GM23338 (cell line): ENCODE results near the gene PTGR3. TPM values are rescaled to one million over a fixed set of nuclear protein-coding genes. Genes with fewer than 3 reads are reported as not detected.

ENCODE experiments used
- ATAC-seq: fragments of 200-7000 bp; cut with Tn5 transposase; 3 replicates; pipeline ENCODE4 v1.9.1; 2020
- DNase-seq: peaks from one replicate; pipeline ENCODE4 v3.0.0-alpha.2; 2015; ENCODE audit warnings: low spot score
- H2AFZ ChIP-seq: fragments of 200-600 bp; sonication (generic); 2 replicates; pipeline ENCODE4 v1.8.0; 2016; ENCODE audit warnings: antibody characterized with exemption, mild to moderate bottlenecking, moderate library complexity
- H3F3A ChIP-seq: fragments of 200-600 bp; sonication (generic); replicated peaks from 2 replicates; pipeline ENCODE4 v1.8.0; 2017; ENCODE audit warnings: antibody characterized with exemption, mixed run types, low read depth
- H3K27ac ChIP-seq: fragments of 200-600 bp; sonication (generic); 2 replicates; pipeline ENCODE4 v1.6.1; 2016; ENCODE audit warnings: low read depth
- H3K27me3 ChIP-seq: fragments of 200-600 bp; sonication (generic); 2 replicates; pipeline ENCODE4 v1.8.0; 2016; ENCODE audit warnings: mild to moderate bottlenecking, mixed run types, moderate library complexity; ENCODE audit not compliant: insufficient read depth
- H3K36me3 ChIP-seq: fragments of 200-600 bp; sonication (generic); 2 replicates; pipeline ENCODE4 v1.8.0; 2016; ENCODE audit warnings: mild to moderate bottlenecking; ENCODE audit not compliant: insufficient read depth
- H3K4me1 ChIP-seq: fragments of 200-600 bp; sonication (generic); 2 replicates; pipeline ENCODE4 v1.8.0; 2016; ENCODE audit warnings: mild to moderate bottlenecking, moderate library complexity; ENCODE audit not compliant: insufficient read depth
- H3K4me2 ChIP-seq: fragments of 200-600 bp; sonication (generic); 2 replicates; pipeline ENCODE4 v1.7.1; 2017; ENCODE audit warnings: mixed run types
- H3K4me3 ChIP-seq: fragments of 200-600 bp; sonication (generic); 2 replicates; pipeline ENCODE4 v1.6.1; 2016; ENCODE audit warnings: mixed run types
- H3K79me2 ChIP-seq: fragments of 200-600 bp; sonication (generic); replicated peaks from 2 replicates; pipeline ENCODE4 v1.8.0; 2017; ENCODE audit warnings: mild to moderate bottlenecking; ENCODE audit not compliant: insufficient read depth
- H3K9me2 ChIP-seq: fragments of 200-600 bp; sonication (generic); 2 replicates; pipeline ENCODE4 v1.8.0; 2017; ENCODE audit not compliant: insufficient read depth
- H4K20me1 ChIP-seq: fragments of 200-600 bp; sonication (generic); replicated peaks from 2 replicates; pipeline ENCODE4 v1.8.0; 2017; ENCODE audit warnings: mild to moderate bottlenecking; ENCODE audit not compliant: insufficient read depth
- H3K27ac Mint-ChIP-seq: 2 replicates; pipeline ENCODE4 v1.8.0; 2020; ENCODE audit warnings: inconsistent platforms, mild to moderate bottlenecking, moderate library complexity, mixed read lengths
- H3K27me3 Mint-ChIP-seq: 3 replicates; pipeline ENCODE4 v1.8.0; 2022; ENCODE audit warnings: low read depth, mild to moderate bottlenecking, moderate library complexity, mixed read lengths, inconsistent platforms; ENCODE audit not compliant: insufficient read depth, poor library complexity
- H3K36me3 Mint-ChIP-seq: 3 replicates; pipeline ENCODE4 v1.8.0; 2021; ENCODE audit warnings: low read depth, mild to moderate bottlenecking, inconsistent platforms, moderate library complexity, mixed read lengths
- H3K4me1 Mint-ChIP-seq: 3 replicates; pipeline ENCODE4 v1.8.0; 2020; ENCODE audit warnings: mild to moderate bottlenecking, inconsistent platforms, mixed read lengths
- H3K4me3 Mint-ChIP-seq: 3 replicates; pipeline ENCODE4 v1.8.0; 2021; ENCODE audit warnings: moderate library complexity, mild to moderate bottlenecking, inconsistent platforms, mixed read lengths
- H3K9me3 Mint-ChIP-seq: 3 replicates; pipeline ENCODE4 v1.8.0; 2020; ENCODE audit warnings: moderate library complexity, mild to moderate bottlenecking, inconsistent platforms, mixed read lengths
- CREB1 ChIP-seq: fragments of 250-450 bp; sonication (Bioruptor Pico); IDR thresholded peaks from 2 replicates; pipeline ENCODE4 v1.5.0; 2020; ENCODE audit warnings: low read depth, mild to moderate bottlenecking, moderate library complexity
- CTCF ChIP-seq, 2 experiments: fragments of 200-600 bp in 1 of 2; sonication (generic) in 1 of 2; conservative IDR thresholded peaks; 2 replicates each; pipeline versions ENCODE4 v1.5.1 to v1.6.1; 2016 to 2017; ENCODE audit warnings: antibody characterized with exemption in 2 of 2, low read depth in 2 of 2, mild to moderate bottlenecking in 2 of 2, moderate library complexity in 1 of 2
- EZH2phosphoT487 ChIP-seq: fragments of 200-600 bp; sonication (generic); IDR thresholded peaks from one replicate; pipeline ENCODE4 v1.8.1; 2018; ENCODE audit warnings: antibody characterized with exemption; ENCODE audit not compliant: unreplicated experiment
- JUNB ChIP-seq: IDR thresholded peaks from one replicate; pipeline ENCODE4 v1.6.1; 2016; ENCODE audit warnings: antibody characterized with exemption; ENCODE audit not compliant: unreplicated experiment
- NANOG ChIP-seq: IDR thresholded peaks from 2 replicates; pipeline ENCODE4 v1.6.1; 2016; ENCODE audit warnings: antibody characterized with exemption, borderline replicate concordance
- POLR2AphosphoS5 ChIP-seq: IDR thresholded peaks from 2 replicates; pipeline ENCODE4 v1.6.1; 2016; ENCODE audit warnings: antibody characterized with exemption, low read depth
- ZNF462 ChIP-seq: fragments of 250-450 bp; sonication (Bioruptor Pico); IDR thresholded peaks from 2 replicates; pipeline ENCODE4 v1.5.0; 2020; ENCODE audit warnings: mild to moderate bottlenecking, moderate library complexity
- polyA plus RNA-seq: library from polyadenylated mRNA; unstranded; fragments of >200 nt; fragmentation: Nextera tagmentation; extraction: Ambion mirVana; gene quantifications from 2 replicates; pipeline ENCODE4 v1.2.1, GENCODE V29; 2016
- total RNA-seq: library from RNA; depleted of rRNA; stranded (reverse); fragments of >200 nt; shearing (Covaris generic); gene quantifications from 2 replicates; pipeline ENCODE4 v1.2.3, GENCODE V29; 2014

The PTGR3 gene
- total and polyA plus RNA-seq, 2 experiments from 2014 or later = 0.84 to 1.5 TPM

GRCh38 chr18:75159646-75160356 is 49.1 kb downstream of the PTGR3 start:
- Histone ChIP-seq H3F3A (no peaks in the 10 kb centered on the region), H2AFZ (peak overlapping the region; percentile 32; the same call in 1 of the 2 replicates), H4K20me1 (no peaks in the 10 kb centered on the region), H3K4me3 (no peak overlapping the region), H3K9me2 (no peaks in the 10 kb centered on the region), H3K79me2 (no peaks in the 10 kb centered on the region), H3K36me3 (no peaks in the 10 kb centered on the region), H3K27me3 (no peaks in the 10 kb centered on the region), H3K4me2 (no peak overlapping the region), H3K4me1 (no peaks in the 10 kb centered on the region), H3K27ac (no peak overlapping the region)
- Mint-ChIP-seq H3K27ac (no peak overlapping the region), H3K4me3 (no peak overlapping the region), H3K27me3 (peaks cover 3% of the 10 kb centered on the region), H3K9me3 (peaks cover 7% of the 10 kb centered on the region), H3K4me1 (peaks cover 11% of the 10 kb centered on the region), H3K36me3 (peaks cover 3% of the 10 kb centered on the region; the same call in 2 of the 3 replicates)
- DNase-seq (no peak), ATAC-seq (no peak)
- TF ChIP-seq JUNB = no peak
- TF ChIP-seq CREB1 (CRISPR knock-in tag) = no peak
- no peak for TF ChIP-seq EZH2phosphoT487
- TF ChIP-seq NANOG = no peak
- TF ChIP-seq CTCF (conservative IDR thresholded peaks at IDR 0.05; ENCODE audit: low read depth in 2 of 2) = no peak
- no peak for TF ChIP-seq POLR2AphosphoS5
- no peak for TF ChIP-seq ZNF462 (CRISPR knock-in tag)
